ENCODE measurements around the gene SUV39H1. TPM values are rescaled to one million over a fixed set of nuclear protein-coding genes. Genes with fewer than 3 reads are reported as not detected.
"Not testable (repeated sequence)": the region's sequence is repeated elsewhere in the genome, so short reads cannot be mapped to it uniquely, and the experiment has no call there.

The SUV39H1 gene, protein sequence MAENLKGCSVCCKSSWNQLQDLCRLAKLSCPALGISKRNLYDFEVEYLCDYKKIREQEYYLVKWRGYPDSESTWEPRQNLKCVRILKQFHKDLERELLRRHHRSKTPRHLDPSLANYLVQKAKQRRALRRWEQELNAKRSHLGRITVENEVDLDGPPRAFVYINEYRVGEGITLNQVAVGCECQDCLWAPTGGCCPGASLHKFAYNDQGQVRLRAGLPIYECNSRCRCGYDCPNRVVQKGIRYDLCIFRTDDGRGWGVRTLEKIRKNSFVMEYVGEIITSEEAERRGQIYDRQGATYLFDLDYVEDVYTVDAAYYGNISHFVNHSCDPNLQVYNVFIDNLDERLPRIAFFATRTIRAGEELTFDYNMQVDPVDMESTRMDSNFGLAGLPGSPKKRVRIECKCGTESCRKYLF
- total RNA-seq, result 27.6 and 32.2 TPM in 2 replicates

DNA sequence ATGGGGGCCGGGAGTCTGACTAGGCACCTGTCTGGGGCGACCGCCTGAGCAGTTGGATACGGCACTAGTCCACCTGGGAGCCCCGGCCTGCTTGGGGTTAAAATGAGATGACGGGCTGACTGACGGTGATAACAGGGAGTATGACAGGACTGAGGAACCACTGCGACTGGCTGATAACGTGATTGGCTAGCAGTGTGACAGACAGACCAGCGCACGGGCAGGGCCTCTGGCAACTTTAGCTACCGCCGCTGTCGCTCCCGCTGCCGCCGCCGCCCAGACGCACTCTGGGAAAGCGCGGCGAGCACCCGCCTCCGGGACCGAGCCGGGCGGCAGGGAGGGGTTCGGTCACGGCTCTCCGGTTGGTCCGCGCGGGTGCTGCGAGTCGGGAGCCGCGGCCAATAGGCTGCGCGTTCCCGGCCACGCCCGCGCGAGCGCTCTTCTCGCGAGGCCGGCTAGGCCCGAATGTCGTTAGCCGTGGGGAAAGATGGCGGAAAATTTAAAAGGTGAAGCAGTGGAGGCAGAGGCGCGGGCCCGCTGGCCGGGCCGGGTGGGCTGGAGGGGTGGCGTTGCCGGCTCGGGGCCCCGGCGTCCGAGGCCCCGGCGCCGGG is at the start of gene SUV39H1:
TSS of gene SUV39H1 (plus strand) at position 434 of the 608 bp plus-strand sequence. CDS start at position 485, 51 bp downstream.
- Mint-ChIP-seq H3K4me3 (peak within 1 kb of the TSS; percentile 93), H3K36me3 (ENCODE audit: low read depth) (peaks cover 21% of the 10 kb centered on the region), H3K4me1 (peaks cover 28% of the 10 kb centered on the region), H3K9me3 (no peaks in the 10 kb centered on the region), H3K27ac (peak within 1 kb of the TSS; percentile 98), H3K27me3 (no peaks in the 10 kb centered on the region)
- peak; percentile 96 for DNase-seq
- intact Hi-C loops (cut with micrococcal nuclease), result loop anchor here (1.0 to 5.0 kb wide), 4 partner anchors 13 to 106 kb away; partner anchors contain the start of genes HDAC6 and WAS

- Mint-ChIP-seq H3K36me3 (ENCODE audit: low read depth) (no peaks in the 10 kb centered on the region), H3K27ac (no peak overlapping the region), H3K27me3 (no peaks in the 10 kb centered on the region)
Observed at GRCh38 chrX:48648336-48648751, 48.2 kb upstream of the SUV39H1 start.

GRCh38 chrX:48649102-48649501 is 47.4 kb upstream of the SUV39H1 start:
- intact Hi-C loops (cut with micrococcal nuclease), result loop anchor here (10.0 kb wide), 1 partner anchor 246 kb away; the partner anchor contains the start of genes PQBP1 and TIMM17B
- H3K9me3 Mint-ChIP-seq, result no peaks in the 10 kb centered on the region
- H3K27me3 Mint-ChIP-seq, result no peaks in the 10 kb centered on the region
- H3K27ac Mint-ChIP-seq, result no peak overlapping the region
- H3K4me3 Mint-ChIP-seq, result no peak overlapping the region
- peaks cover 6% of the 10 kb centered on the region for H3K4me1 Mint-ChIP-seq
- DNase-seq, result no peak
- no peaks in the 10 kb centered on the region for H3K36me3 Mint-ChIP-seq (ENCODE audit: low read depth)

More at GRCh38 chrX:48648336-48648751, 48.2 kb upstream of the SUV39H1 start:
- Mint-ChIP-seq H3K4me3 (no peak overlapping the region), H3K4me1 (peaks cover 6% of the 10 kb centered on the region), H3K9me3 (no peaks in the 10 kb centered on the region)
- DNase-seq, result peak; percentile 78
- intact Hi-C loops (cut with micrococcal nuclease), result loop anchor here (10.0 kb wide), 1 partner anchor 246 kb away; the partner anchor contains the start of genes PQBP1 and TIMM17B

DNA sequence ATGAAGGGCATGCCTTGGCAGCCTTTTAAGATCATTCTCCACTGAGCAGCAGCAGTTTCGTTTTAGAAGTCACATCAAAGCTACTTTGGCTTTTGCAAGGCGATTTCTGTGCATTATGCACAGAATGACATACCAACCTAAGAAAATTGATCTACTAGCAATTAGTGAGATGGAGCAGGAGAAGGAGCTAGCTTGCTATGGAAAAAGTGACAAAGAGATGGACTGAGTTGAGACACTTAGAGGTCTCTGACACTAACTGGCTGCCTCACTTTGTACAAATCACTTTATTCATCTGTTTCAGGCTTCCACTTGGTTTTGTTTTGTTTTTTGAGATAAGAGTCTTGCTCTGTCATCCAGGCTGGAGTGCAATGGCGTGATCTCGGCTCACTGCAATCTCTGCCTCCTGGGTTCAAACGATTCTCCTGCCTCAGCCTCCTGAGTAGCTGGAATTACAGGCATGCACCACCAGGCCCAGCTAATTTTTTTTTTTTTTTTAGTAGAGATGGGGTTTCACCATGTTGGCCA is 44.4 kb upstream of the SUV39H1 start:
- H3K36me3 Mint-ChIP-seq (ENCODE audit: low read depth); H3K4me3 Mint-ChIP-seq; H3K9me3 Mint-ChIP-seq; H3K27me3 Mint-ChIP-seq; intact Hi-C loops (cut with micrococcal nuclease); DNase-seq; H3K4me1 Mint-ChIP-seq: not testable (repeated sequence)
- peak overlapping the region; percentile 29 for H3K27ac Mint-ChIP-seq

- DNase-seq; H3K27me3 Mint-ChIP-seq; H3K4me1 Mint-ChIP-seq; H3K27ac Mint-ChIP-seq; H3K4me3 Mint-ChIP-seq; H3K36me3 Mint-ChIP-seq (ENCODE audit: low read depth); H3K9me3 Mint-ChIP-seq; intact Hi-C loops (cut with micrococcal nuclease): not testable (repeated sequence)
Observed at GRCh38 chrX:48654746-48655145, 41.8 kb upstream of the SUV39H1 start.

DNA sequence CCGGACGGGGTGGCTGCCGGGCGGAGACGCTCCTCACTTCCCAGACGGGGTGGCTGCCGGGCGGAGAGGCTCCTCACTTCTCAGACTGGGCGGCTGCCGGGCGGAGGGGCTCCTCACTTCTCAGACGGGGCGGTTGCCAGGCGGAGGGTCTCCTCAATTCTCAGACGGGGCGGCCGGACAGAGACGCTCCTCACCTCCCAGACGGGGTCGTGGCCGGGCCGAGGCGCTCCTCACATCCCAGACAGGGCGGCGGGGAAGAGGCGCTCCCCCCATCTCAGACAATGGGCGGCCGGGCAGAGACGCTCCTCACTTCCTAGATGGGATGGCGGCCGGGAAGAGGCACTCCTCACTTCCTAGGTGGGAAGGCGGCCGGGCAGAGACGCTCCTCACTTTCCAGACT is 36.8 kb upstream of the SUV39H1 start:
- DNase-seq; H3K4me3 Mint-ChIP-seq; H3K4me1 Mint-ChIP-seq; intact Hi-C loops (cut with micrococcal nuclease); H3K9me3 Mint-ChIP-seq; H3K27ac Mint-ChIP-seq; H3K36me3 Mint-ChIP-seq (ENCODE audit: low read depth); H3K27me3 Mint-ChIP-seq: not testable (repeated sequence)

GRCh38 chrX:48663241-48663640 is 33.3 kb upstream of the SUV39H1 start:
- Mint-ChIP-seq H3K9me3 (no peaks in the 10 kb centered on the region), H3K27ac (no peak overlapping the region), H3K36me3 (ENCODE audit: low read depth) (no peaks in the 10 kb centered on the region), H3K4me1 (peaks cover 7% of the 10 kb centered on the region), H3K27me3 (no peaks in the 10 kb centered on the region), H3K4me3 (no peak overlapping the region)
- intact Hi-C loops (cut with micrococcal nuclease), result no loop called here
- no peak for DNase-seq

GRCh38 chrX:48664156-48664555 is 32.4 kb upstream of the SUV39H1 start:
- Mint-ChIP-seq H3K4me1 (peaks cover 7% of the 10 kb centered on the region), H3K4me3 (no peak overlapping the region), H3K27ac (no peak overlapping the region), H3K27me3 (no peaks in the 10 kb centered on the region), H3K36me3 (ENCODE audit: low read depth) (no peaks in the 10 kb centered on the region), H3K9me3 (no peaks in the 10 kb centered on the region)
- intact Hi-C loops (cut with micrococcal nuclease), result no loop called here
- DNase-seq, result no peak

- intact Hi-C loops (cut with micrococcal nuclease), result no loop called here
- Mint-ChIP-seq H3K4me1 (peaks cover 4% of the 10 kb centered on the region), H3K27ac (no peak overlapping the region), H3K27me3 (no peaks in the 10 kb centered on the region), H3K4me3 (no peak overlapping the region), H3K36me3 (ENCODE audit: low read depth) (no peaks in the 10 kb centered on the region), H3K9me3 (no peaks in the 10 kb centered on the region)
- DNase-seq, result no peak
Observed at GRCh38 chrX:48665991-48666390, 30.5 kb upstream of the SUV39H1 start.

DNA sequence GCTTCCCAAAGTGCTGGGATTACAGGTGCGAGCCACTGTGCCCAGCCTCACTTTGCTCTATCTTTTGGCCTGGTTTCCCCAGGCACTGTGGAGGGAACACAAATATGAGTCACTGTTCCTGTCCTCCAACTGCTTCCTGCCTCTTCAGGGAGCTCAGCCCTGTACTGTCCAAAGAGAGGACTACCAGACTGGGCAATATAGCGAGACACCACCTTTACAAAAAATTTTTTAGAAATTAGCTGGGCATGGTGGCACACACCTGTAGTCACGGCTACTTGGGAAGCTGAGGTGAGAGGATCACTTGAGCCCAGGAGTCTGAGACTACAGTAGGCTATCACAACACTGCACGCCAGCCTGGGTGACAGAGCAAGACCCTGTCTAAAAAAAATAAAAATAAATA is 29.9 kb upstream of the SUV39H1 start:
- Mint-ChIP-seq H3K27ac (no peak overlapping the region), H3K4me3 (no peak overlapping the region), H3K36me3 (ENCODE audit: low read depth) (no peaks in the 10 kb centered on the region), H3K27me3 (no peaks in the 10 kb centered on the region), H3K4me1 (peaks cover 1% of the 10 kb centered on the region), H3K9me3 (no peaks in the 10 kb centered on the region)
- intact Hi-C loops (cut with micrococcal nuclease), result no loop called here
- DNase-seq, result no peak

DNA sequence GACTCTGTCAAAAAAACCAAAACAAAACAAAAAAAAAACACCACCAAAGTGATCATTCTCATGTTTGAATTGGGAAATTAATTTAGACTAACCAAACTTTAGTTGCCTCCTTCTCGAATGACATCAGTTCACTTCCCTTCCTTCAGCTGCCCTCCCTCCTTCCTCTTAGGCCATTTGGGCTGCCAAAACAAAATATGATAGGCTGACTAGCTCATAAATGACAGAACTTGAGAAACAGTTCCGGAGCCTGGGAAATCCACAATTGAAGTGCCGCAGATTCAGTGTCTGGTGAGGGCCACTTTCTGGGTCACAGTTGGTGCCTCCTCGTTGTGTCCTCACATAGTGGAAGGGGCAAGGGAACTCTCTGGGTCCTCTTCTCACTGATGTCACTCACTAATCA is 29.0 kb upstream of the SUV39H1 start:
- intact Hi-C loops (cut with micrococcal nuclease), result no loop called here
- Mint-ChIP-seq H3K36me3 (ENCODE audit: low read depth) (no peaks in the 10 kb centered on the region), H3K9me3 (no peaks in the 10 kb centered on the region), H3K27me3 (no peaks in the 10 kb centered on the region), H3K27ac (no peak overlapping the region), H3K4me1 (peaks cover 1% of the 10 kb centered on the region), H3K4me3 (no peak overlapping the region)
- DNase-seq, result no peak

DNA sequence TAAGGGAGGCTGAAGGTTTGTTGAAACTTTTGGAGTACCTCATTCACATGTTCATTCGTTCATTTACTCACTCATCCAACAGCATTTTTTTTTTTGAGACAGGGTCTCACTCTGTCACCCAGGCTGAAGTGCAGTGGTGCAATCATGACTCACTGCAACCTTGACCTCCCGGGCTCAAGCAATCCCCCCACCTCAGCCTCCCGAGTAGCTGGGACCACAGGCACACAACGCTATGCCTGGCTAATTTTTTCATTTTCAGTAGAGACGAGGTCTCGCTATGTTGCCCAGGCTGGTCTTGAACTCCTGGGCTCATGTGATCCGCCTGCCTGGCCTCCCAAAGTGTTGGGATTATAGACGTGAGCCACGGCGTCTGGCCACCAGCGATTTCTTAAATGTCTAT is 28.3 kb upstream of the SUV39H1 start:
- DNase-seq; H3K36me3 Mint-ChIP-seq (ENCODE audit: low read depth); H3K27ac Mint-ChIP-seq; H3K4me3 Mint-ChIP-seq; H3K27me3 Mint-ChIP-seq; intact Hi-C loops (cut with micrococcal nuclease); H3K4me1 Mint-ChIP-seq; H3K9me3 Mint-ChIP-seq: not testable (repeated sequence)

DNA sequence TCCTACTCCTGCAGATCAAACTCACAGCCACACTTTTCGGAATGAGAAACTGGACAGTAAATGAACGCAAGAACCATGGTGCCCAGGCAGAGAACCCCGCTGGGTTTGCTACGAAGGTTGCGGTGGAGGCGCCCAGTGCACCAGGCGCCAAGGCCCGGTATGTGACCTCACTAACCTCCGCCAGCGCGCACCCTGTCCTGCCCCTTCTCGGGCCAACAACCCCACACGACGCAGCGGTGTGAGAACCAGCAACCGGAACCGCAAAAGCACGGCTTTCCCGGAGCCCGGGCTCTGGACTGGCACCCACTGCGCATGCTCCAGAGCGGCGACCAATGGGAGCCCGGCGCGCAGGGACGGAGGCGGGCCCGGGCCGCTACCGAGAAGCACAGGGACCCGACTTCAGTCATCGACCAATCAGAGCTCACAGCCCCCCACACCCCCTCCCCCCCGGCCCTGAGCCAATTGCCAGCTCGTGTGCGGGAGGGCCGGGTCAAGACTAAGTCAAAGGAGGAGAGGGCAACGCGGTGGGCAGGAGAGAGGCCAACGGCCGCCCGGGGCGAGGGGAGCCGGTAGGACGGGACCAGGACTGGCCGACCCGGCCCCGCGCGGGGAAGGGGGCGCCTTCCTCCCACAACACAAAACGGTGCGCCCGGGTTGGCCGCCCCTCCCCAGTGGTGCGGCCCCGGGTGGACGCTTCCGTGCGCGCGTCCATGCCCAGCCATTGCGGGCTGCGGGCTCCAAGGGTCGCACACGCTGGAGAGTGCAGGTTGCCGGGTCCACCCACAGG is 20.2 kb upstream of the SUV39H1 start:
- peak overlapping the region; percentile 93 for H3K27ac Mint-ChIP-seq
- H3K36me3 Mint-ChIP-seq (ENCODE audit: low read depth), result peaks cover 5% of the 10 kb centered on the region
- DNase-seq, result peak; percentile 96
- H3K4me1 Mint-ChIP-seq, result peaks cover 14% of the 10 kb centered on the region
- no peaks in the 10 kb centered on the region for H3K27me3 Mint-ChIP-seq
- H3K4me3 Mint-ChIP-seq, result peak overlapping the region; percentile 95
- no peaks in the 10 kb centered on the region for H3K9me3 Mint-ChIP-seq
- intact Hi-C loops (cut with micrococcal nuclease), result loop anchor here (1.0 to 10.0 kb wide), 3 partner anchors 199 to 326 kb away; partner anchors contain the start of genes FTSJ1, GRIPAP1, PQBP1 and TIMM17B
